Uterus (tissue), 4 donors: Measurements from ENCODE around the gene SLC39A3. TPM values are rescaled to one million over a fixed set of nuclear protein-coding genes. Genes with fewer than 3 reads are reported as not detected.

Source experiments
- DNase-seq, 2 donors: peaks; one replicate each; pipeline ENCODE4 v3.0.0-alpha.2; 2019 to 2020
- H3K27ac ChIP-seq, 2 donors: fragments of 200-600 bp; sonication (generic); 1 replicate in 1 of 2; 2 replicates in 1 of 2; pipeline ENCODE4 v1.5.1; 2016 to 2018
- H3K27me3 ChIP-seq, 2 donors: fragments of 200-600 bp; sonication (generic); one replicate each; pipeline ENCODE4 v1.5.1; 2018 to 2019; ENCODE audit warnings: control low read depth in 1 of 2
- H3K36me3 ChIP-seq, 2 donors: fragments of 200-600 bp; sonication (generic); one replicate each; pipeline ENCODE4 v1.5.1; 2019; ENCODE audit warnings: control low read depth in 1 of 2
- H3K4me1 ChIP-seq, 2 donors: fragments of 200-600 bp; sonication (generic); one replicate each; pipeline ENCODE4 v1.5.1; 2018 to 2019; ENCODE audit warnings: control low read depth in 1 of 2
- H3K4me3 ChIP-seq, 2 donors: fragments of 200-600 bp; sonication (generic); 1 replicate in 1 of 2; 2 replicates in 1 of 2; pipeline ENCODE4 v1.5.1; 2018 to 2019; ENCODE audit warnings: mild to moderate bottlenecking in 1 of 2
- H3K9me3 ChIP-seq, 2 donors: fragments of 200-600 bp; sonication (generic); one replicate each; pipeline ENCODE4 v1.5.1; 2019; ENCODE audit warnings: control low read depth in 1 of 2
- POLR2A ChIP-seq, 2 donors: fragments of 450-650 bp; IDR thresholded peaks; one replicate each; pipeline ENCODE4 v1.6.1; 2016; ENCODE audit warnings: antibody characterized with exemption in 2 of 2, mild to moderate bottlenecking in 1 of 2, moderate library complexity in 1 of 2
- intact Hi-C: fragments of 100-400 bp; cut with DNase I; formaldehyde crosslinking; loops from one replicate; pipeline ENCODE4 v1.15.1; 2023; ENCODE audit warnings: low total_unique reads
- total RNA-seq, 4 donors: library from RNA; depleted of rRNA in 3 of 4; stranded (reverse); fragments of >200 nt in 3 of 4; gene quantifications; one replicate each; pipeline versions ENCODE4 v1.1.0 to v1.2.4, GENCODE V29; 2014 to 2023
- TF ChIP-seq, protein P1 (sequence below), 4 experiments: fragments of 200-600 bp in 2 of 4; fragments of 450-650 bp in 2 of 4; sonication (generic) in 2 of 4; IDR thresholded peaks; one replicate each; pipeline ENCODE4 v1.5.1; 2016 to 2019; ENCODE audit warnings: antibody characterized with exemption in 4 of 4, mild to moderate bottlenecking in 2 of 4, moderate library complexity in 1 of 4
- donor health status: DM: yes; HTN: yes; CAD: no.

SLC39A3 gene
- total RNA-seq, 4 donors from 2014 or later, result 4.7 to 138 (median 28.2) TPM

DNA sequence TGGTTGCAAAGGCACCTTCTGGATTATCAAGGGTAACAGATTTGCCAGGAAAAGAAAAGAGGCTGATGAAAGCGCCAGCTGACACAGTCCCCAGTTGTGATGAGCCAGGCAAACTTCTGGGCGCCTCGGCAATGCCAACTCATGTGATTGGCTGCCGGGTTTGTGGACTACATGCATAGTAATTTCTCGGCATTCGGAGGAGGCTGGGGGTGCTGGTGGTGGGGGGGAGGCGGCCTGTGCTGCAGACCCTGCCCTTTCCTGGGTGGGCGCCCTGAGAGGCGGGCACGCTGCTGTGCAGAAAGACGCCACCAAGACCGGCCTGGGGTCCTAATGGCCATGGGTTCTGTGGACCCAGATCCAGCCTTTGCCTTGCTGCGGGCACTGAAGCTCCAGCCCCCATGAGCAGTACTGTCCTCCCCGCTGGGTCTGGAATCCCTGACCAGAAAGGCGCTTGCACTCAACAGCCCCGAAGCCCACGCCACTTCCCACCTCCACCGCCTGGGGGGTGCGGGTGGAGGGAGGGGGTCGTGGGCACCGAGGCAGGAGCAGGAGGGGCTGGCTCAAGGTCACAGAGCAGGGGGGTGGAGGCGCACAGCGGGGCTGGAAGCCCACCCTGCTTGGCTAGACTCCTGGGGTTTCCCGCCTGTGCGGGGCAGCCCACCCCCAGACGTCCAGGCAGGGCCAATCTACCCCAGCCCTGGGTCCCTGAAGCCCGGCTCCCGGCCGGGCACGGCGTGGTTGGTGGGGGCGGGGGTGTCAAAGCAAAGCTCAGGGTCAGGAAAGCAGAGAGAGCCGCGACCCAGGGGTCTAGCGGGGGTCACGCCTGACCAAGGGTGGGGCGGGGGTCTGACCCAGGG lies 19.7 kb downstream of the SLC39A3 start:
- DNase-seq, result no peak
- H3K4me1 ChIP-seq, result peaks cover 0 to 32% of the 10 kb centered on the region in 2 donors
- peak overlapping the region; percentile 61 to 68 for H3K27ac ChIP-seq
- no peak for TF ChIP-seq POLR2A (IDR thresholded peaks at IDR 0.05)
- TF ChIP-seq, protein P1, sequence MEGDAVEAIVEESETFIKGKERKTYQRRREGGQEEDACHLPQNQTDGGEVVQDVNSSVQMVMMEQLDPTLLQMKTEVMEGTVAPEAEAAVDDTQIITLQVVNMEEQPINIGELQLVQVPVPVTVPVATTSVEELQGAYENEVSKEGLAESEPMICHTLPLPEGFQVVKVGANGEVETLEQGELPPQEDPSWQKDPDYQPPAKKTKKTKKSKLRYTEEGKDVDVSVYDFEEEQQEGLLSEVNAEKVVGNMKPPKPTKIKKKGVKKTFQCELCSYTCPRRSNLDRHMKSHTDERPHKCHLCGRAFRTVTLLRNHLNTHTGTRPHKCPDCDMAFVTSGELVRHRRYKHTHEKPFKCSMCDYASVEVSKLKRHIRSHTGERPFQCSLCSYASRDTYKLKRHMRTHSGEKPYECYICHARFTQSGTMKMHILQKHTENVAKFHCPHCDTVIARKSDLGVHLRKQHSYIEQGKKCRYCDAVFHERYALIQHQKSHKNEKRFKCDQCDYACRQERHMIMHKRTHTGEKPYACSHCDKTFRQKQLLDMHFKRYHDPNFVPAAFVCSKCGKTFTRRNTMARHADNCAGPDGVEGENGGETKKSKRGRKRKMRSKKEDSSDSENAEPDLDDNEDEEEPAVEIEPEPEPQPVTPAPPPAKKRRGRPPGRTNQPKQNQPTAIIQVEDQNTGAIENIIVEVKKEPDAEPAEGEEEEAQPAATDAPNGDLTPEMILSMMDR (IDR thresholded peaks at IDR 0.05), result no peak
- H3K9me3 ChIP-seq, result no peaks in the 10 kb centered on the region
- no peaks in the 10 kb centered on the region for H3K36me3 ChIP-seq
- peak overlapping the region; percentile 45 to 53 for H3K4me3 ChIP-seq
- no peaks in the 10 kb centered on the region for H3K27me3 ChIP-seq
- intact Hi-C loops, result no loop called here

DNA sequence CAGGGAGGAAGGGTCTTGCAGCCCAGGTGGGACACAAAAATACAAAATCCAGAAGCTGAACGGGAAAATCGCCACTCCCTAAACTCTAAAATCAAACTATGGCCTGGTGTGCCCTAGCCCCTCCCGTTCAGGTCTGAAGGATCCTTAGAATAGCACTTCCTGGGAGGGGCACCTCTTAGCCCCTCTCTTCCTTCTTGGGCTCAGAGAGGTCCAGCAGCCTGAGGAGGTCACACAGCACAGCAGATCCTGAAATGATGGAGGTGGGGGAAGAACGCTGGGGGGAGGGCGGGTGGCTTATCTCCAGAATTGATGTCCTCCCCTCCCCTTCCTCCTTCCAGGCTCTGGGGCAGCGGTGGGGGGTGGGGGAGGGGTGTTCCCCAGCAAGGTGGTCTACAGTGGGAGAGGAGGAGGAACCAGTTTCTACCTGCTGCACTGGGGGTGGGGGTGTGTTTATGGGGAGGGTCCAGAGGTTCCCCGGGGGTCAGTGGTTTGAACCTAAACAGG lies 20.5 kb downstream of the SLC39A3 start:
- Histone ChIP-seq H3K4me1 (peaks cover 0 to 32% of the 10 kb centered on the region in 2 donors), H3K4me3 (no peak overlapping the region), H3K36me3 (no peaks in the 10 kb centered on the region), H3K27me3 (no peaks in the 10 kb centered on the region), H3K9me3 (no peaks in the 10 kb centered on the region), H3K27ac (no peak overlapping the region)
- DNase-seq, result no peak
- TF ChIP-seq POLR2A (IDR thresholded peaks at IDR 0.05), result no peak
- TF ChIP-seq, protein P1 (IDR thresholded peaks at IDR 0.05), result no peak
- intact Hi-C loops, result no loop called here

DNA sequence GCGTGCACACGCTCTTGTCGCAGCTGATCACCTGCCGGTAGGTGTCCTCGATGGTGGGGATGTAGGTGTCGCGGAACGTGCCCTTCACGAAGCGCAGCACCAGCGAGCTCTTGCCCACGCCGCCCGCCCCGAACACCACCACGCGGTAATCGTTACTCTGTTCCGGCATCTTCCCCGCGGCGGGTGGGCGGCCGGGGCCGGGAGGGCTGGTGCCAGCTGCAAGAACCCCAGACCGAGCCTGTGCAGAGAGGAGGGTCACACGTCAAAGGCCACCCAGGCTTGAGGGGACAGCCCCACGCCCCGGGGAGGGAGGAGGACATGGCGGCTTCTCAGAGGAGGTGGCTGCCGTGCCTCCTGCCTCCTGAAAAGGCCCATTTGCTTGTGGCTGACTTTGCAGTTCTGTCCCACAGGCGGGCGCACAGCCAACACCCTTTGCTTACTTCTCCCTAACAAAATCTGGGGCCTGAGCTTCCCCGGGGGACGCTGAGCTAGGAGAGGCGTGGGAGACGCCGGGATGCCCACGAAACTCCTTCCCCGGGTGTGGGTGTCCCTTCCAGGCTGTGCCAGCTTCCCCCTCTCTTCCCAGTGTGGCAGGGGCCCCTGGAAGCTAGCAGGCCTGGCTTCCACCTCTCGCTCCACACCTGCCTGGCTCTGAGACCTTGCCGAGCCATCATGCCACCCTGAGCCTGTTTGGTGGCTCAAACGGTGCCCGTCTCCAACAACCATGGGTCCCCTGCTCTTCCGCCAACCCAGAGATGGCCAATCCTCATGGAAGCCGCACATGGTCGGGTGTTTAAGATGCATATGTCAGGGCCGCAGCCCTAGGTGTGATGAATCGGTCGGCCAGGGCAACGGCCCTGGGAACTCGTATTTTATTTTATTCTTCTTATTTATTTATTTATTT lies 21.9 kb downstream of the SLC39A3 start:
- TF ChIP-seq, protein P1 (IDR thresholded peaks at IDR 0.05), result no peak
- no peak for TF ChIP-seq POLR2A (IDR thresholded peaks at IDR 0.05)
- no peaks in the 10 kb centered on the region for H3K36me3 ChIP-seq
- intact Hi-C loops, result no loop called here
- H3K9me3 ChIP-seq, result no peaks in the 10 kb centered on the region
- peaks cover 0 to 22% of the 10 kb centered on the region in 2 donors for H3K4me1 ChIP-seq
- H3K4me3 ChIP-seq, result no peak overlapping the region
- no peak for DNase-seq
- H3K27ac ChIP-seq, result no peak overlapping the region
- H3K27me3 ChIP-seq, result no peaks in the 10 kb centered on the region

DNA sequence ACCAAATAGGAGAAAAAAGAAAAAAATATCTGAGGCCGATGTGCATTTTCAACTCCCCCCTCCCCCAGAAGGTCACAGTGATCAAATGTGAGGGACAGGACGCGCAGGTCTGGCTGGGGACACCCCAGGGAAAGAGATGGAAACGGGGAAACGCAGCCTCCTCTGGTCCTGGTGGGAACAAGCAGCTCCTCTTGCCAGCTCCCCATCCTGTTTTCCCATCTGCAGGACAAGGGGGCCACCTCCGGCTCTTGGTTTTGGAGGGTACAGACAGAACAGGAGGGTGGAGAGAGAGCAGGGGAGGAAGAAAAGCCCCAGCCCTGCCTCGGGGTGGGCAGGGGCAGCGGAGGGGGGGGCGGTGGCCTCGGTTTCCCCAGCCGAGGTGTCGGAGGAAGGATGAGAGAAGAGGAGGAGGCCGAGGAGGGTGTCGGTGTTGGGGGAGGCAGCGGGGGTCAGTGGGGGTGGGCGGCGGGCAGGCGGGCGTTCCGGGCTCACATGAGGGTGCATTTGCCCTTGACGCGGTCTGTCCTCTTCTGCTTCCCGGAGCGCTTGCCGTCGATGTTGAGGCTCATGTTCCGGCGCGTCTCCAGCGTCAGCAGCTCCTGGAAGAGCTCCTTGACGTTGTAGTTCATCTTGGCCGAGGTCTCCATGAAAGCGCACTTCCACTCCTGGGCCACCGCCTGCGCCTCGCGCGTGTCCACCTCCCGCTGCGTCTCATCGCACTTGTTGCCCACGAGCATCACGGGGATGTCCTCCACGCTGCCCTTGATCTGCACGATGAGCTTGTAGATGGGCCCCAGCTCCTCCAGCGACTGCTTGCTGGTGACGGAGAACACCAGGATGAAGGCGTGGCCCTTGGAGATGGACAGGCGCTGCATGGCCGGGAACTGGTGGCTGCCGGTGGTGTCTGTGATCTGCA lies 22.8 kb downstream of the SLC39A3 start:
- Histone ChIP-seq H3K27ac (no peak overlapping the region), H3K27me3 (no peaks in the 10 kb centered on the region), H3K4me1 (peaks cover 0 to 14% of the 10 kb centered on the region in 2 donors), H3K4me3 (no peak overlapping the region), H3K36me3 (no peaks in the 10 kb centered on the region), H3K9me3 (no peaks in the 10 kb centered on the region)
- TF ChIP-seq POLR2A (IDR thresholded peaks at IDR 0.05), result no peak
- TF ChIP-seq, protein P1 (IDR thresholded peaks at IDR 0.05), result no peak
- intact Hi-C loops, result no loop called here
- no peak for DNase-seq
